ENCODE results near the gene EPOP. TPM values are rescaled to one million over a fixed set of nuclear protein-coding genes. Genes with fewer than 3 reads are reported as not detected.
A peak's percentile ranks its signal among the peaks of the same experiment; 100 is the strongest.

EPOP gene
- total and polyA plus RNA-seq, 2 of the 13 experiments (the other 11 are each of a cell fraction or from before 2014, with no cell fraction given) = 14.7 to 37.8 TPM

DNA sequence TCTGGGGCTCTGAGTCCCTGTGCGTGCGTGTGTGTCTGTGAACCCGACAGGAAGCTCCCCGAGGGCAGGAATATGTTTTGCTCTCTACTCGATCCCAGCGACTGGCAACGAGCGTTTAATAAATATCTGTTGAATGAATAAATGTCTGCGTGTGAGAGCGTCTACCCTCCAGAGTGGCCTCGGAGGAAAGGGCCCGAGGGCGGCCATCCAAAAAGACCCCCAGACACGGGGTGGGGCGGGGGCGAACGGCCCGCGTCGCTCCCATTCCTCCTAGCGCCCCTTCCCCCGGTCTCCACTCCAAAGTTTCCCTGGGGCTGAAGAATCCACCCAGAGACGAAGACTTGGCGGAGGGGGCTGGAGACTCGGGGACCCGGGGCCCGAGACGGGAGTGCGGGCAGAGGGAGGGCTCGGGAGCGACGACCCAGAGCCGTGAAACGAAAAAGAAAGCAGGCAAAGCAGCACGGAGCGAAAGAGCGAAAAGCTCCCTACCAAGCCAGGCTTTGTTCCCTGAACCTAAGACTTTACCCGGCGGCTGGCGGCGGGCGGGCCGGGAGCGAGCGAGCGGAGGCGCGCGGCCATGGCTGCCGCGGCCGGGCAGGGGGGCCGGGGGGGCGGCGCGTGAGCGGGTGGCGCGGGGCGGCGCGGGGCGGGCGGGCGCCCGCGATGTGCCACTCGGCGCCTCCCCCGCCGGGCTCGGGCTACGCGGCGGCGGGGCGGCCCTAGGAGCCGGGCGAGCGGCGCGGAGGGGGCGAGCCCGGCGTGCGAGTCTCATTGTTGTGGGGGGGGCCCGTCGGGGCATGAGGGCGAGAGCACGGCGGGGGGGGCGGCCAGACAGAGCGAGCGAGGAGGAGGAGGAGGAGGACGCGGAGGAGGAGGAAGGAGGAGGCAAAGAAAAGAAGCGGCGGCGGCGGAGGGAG, 30.1 kb upstream of the EPOP start, which contains the start of gene MLLT6 (continued):
- TF ChIP-seq, protein P1, sequence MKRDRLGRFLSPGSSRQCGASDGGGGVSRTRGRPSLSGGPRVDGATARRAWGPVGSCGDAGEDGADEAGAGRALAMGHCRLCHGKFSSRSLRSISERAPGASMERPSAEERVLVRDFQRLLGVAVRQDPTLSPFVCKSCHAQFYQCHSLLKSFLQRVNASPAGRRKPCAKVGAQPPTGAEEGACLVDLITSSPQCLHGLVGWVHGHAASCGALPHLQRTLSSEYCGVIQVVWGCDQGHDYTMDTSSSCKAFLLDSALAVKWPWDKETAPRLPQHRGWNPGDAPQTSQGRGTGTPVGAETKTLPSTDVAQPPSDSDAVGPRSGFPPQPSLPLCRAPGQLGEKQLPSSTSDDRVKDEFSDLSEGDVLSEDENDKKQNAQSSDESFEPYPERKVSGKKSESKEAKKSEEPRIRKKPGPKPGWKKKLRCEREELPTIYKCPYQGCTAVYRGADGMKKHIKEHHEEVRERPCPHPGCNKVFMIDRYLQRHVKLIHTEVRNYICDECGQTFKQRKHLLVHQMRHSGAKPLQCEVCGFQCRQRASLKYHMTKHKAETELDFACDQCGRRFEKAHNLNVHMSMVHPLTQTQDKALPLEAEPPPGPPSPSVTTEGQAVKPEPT (CRISPR knock-in tag; IDR thresholded peaks at IDR 0.05; ENCODE audit: low read depth) = no peak
- TF ChIP-seq, protein P2, sequence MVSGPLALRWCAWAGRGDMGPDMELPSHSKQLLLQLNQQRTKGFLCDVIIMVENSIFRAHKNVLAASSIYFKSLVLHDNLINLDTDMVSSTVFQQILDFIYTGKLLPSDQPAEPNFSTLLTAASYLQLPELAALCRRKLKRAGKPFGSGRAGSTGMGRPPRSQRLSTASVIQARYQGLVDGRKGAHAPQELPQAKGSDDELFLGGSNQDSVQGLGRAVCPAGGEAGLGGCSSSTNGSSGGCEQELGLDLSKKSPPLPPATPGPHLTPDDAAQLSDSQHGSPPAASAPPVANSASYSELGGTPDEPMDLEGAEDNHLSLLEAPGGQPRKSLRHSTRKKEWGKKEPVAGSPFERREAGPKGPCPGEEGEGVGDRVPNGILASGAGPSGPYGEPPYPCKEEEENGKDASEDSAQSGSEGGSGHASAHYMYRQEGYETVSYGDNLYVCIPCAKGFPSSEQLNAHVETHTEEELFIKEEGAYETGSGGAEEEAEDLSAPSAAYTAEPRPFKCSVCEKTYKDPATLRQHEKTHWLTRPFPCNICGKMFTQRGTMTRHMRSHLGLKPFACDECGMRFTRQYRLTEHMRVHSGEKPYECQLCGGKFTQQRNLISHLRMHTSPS (CRISPR knock-in tag; IDR thresholded peaks at IDR 0.05; ENCODE audit: low read depth) = no peak
- TF ChIP-seq, protein P3, sequence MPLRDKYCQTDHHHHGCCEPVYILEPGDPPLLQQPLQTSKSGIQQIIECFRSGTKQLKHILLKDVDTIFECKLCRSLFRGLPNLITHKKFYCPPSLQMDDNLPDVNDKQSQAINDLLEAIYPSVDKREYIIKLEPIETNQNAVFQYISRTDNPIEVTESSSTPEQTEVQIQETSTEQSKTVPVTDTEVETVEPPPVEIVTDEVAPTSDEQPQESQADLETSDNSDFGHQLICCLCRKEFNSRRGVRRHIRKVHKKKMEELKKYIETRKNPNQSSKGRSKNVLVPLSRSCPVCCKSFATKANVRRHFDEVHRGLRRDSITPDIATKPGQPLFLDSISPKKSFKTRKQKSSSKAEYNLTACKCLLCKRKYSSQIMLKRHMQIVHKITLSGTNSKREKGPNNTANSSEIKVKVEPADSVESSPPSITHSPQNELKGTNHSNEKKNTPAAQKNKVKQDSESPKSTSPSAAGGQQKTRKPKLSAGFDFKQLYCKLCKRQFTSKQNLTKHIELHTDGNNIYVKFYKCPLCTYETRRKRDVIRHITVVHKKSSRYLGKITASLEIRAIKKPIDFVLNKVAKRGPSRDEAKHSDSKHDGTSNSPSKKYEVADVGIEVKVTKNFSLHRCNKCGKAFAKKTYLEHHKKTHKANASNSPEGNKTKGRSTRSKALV (CRISPR knock-in tag; IDR thresholded peaks at IDR 0.05) = 0 out of 2 replicates have a peak, but pooled peaks have one; percentile 24
- TF ChIP-seq FOSL1 (CRISPR knock-in tag; IDR thresholded peaks at IDR 0.05; ENCODE audit: borderline replicate concordance) (no peak), ARHGAP35 (CRISPR knock-in tag; IDR thresholded peaks at IDR 0.05; ENCODE audit: borderline replicate concordance) (no peak), ZNF792 (CRISPR knock-in tag; IDR thresholded peaks at IDR 0.05) (no peak), MLLT10 (CRISPR knock-in tag; IDR thresholded peaks at IDR 0.05) (no peak), ZNF788 (CRISPR knock-in tag; IDR thresholded peaks at IDR 0.05; ENCODE audit: borderline replicate concordance) (no peak), IRX3 (CRISPR knock-in tag; IDR thresholded peaks at IDR 0.05; ENCODE audit: borderline replicate concordance, low read depth) (no peak), FOXA1 (IDR thresholded peaks at IDR 0.05) (no peak), FOXA1 (CRISPR knock-in tag; IDR thresholded peaks at IDR 0.05) (no peak), GPN1 (CRISPR knock-in tag; IDR thresholded peaks at IDR 0.05; ENCODE audit: borderline replicate concordance) (no peak), ONECUT2 (CRISPR knock-in tag; IDR thresholded peaks at IDR 0.05) (no peak; the same call in none of the 2 replicates), RARG (CRISPR knock-in tag; IDR thresholded peaks at IDR 0.05; ENCODE audit: low read depth) (no peak), ZNF510 (CRISPR knock-in tag; IDR thresholded peaks at IDR 0.05; ENCODE audit: low read depth) (no peak), KMT2A (CRISPR knock-in tag; IDR thresholded peaks at IDR 0.05) (no peak)
- TF ChIP-seq, protein P4, sequence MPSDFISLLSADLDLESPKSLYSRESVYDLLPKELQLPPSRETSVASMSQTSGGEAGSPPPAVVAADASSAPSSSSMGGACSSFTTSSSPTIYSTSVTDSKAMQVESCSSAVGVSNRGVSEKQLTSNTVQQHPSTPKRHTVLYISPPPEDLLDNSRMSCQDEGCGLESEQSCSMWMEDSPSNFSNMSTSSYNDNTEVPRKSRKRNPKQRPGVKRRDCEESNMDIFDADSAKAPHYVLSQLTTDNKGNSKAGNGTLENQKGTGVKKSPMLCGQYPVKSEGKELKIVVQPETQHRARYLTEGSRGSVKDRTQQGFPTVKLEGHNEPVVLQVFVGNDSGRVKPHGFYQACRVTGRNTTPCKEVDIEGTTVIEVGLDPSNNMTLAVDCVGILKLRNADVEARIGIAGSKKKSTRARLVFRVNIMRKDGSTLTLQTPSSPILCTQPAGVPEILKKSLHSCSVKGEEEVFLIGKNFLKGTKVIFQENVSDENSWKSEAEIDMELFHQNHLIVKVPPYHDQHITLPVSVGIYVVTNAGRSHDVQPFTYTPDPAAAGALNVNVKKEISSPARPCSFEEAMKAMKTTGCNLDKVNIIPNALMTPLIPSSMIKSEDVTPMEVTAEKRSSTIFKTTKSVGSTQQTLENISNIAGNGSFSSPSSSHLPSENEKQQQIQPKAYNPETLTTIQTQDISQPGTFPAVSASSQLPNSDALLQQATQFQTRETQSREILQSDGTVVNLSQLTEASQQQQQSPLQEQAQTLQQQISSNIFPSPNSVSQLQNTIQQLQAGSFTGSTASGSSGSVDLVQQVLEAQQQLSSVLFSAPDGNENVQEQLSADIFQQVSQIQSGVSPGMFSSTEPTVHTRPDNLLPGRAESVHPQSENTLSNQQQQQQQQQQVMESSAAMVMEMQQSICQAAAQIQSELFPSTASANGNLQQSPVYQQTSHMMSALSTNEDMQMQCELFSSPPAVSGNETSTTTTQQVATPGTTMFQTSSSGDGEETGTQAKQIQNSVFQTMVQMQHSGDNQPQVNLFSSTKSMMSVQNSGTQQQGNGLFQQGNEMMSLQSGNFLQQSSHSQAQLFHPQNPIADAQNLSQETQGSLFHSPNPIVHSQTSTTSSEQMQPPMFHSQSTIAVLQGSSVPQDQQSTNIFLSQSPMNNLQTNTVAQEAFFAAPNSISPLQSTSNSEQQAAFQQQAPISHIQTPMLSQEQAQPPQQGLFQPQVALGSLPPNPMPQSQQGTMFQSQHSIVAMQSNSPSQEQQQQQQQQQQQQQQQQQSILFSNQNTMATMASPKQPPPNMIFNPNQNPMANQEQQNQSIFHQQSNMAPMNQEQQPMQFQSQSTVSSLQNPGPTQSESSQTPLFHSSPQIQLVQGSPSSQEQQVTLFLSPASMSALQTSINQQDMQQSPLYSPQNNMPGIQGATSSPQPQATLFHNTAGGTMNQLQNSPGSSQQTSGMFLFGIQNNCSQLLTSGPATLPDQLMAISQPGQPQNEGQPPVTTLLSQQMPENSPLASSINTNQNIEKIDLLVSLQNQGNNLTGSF (CRISPR knock-in tag; IDR thresholded peaks at IDR 0.05) = no peak
